GM18867 (cell line): Measurements from ENCODE around the gene RNF212.

Experiments
- ATAC-seq: cut with Tn5 transposase; IDR thresholded peaks from one replicate; pipeline ENCODE4 v1.9.1; 2021; ENCODE audit warnings: mild to moderate bottlenecking, moderate library complexity; ENCODE audit not compliant: unreplicated experiment

RNF212 gene

GRCh38 chr4:1115528-1116293 lies 2.3 kb upstream of the RNF212 start:
- no peak for ATAC-seq

GRCh38 chr4:1112821-1113182 lies 562 bp downstream of the RNF212 start:
- no peak for ATAC-seq

- no peak for ATAC-seq
Measured at GRCh38 chr4:1112174-1112820, 1.1 kb downstream of the RNF212 start.

- ATAC-seq: no peak
Measured at GRCh38 chr4:1111259-1111809, 2.0 kb downstream of the RNF212 start.

GRCh38 chr4:1109898-1110506 lies 3.4 kb downstream of the RNF212 start:
- no peak for ATAC-seq

GRCh38 chr4:1109333-1109732 lies 4.0 kb downstream of the RNF212 start:
- no peak for ATAC-seq

GRCh38 chr4:1105662-1106061 lies 7.7 kb downstream of the RNF212 start:
- no peak for ATAC-seq

GRCh38 chr4:1105067-1105466 lies 8.3 kb downstream of the RNF212 start:
- ATAC-seq: no peak

- ATAC-seq: no peak
Measured at GRCh38 chr4:1104647-1105046, 8.7 kb downstream of the RNF212 start.

GRCh38 chr4:1099684-1100335 lies 13.6 kb downstream of the RNF212 start:
- ATAC-seq: no peak

- no peak for ATAC-seq
Measured at GRCh38 chr4:1099270-1099669, 14.1 kb downstream of the RNF212 start.

GRCh38 chr4:1098311-1098925 lies 14.9 kb downstream of the RNF212 start:
- ATAC-seq: no peak

GRCh38 chr4:1097553-1097952 lies 15.8 kb downstream of the RNF212 start:
- no peak for ATAC-seq

- ATAC-seq: no peak
Measured at GRCh38 chr4:1096841-1097240, 16.5 kb downstream of the RNF212 start.

GRCh38 chr4:1094336-1094690 lies 19.1 kb downstream of the RNF212 start:
- no peak for ATAC-seq

GRCh38 chr4:1093391-1094335 lies 19.7 kb downstream of the RNF212 start:
- no peak for ATAC-seq

- no peak for ATAC-seq
Measured at GRCh38 chr4:1092983-1093361, 20.4 kb downstream of the RNF212 start.

GRCh38 chr4:1092026-1092982 lies 21.1 kb downstream of the RNF212 start:
- ATAC-seq: no peak

GRCh38 chr4:1091561-1091995 lies 21.8 kb downstream of the RNF212 start:
- no peak for ATAC-seq
